Measurements from ENCODE around the gene GPR148. TPM values are rescaled to one million over a fixed set of nuclear protein-coding genes. Genes with fewer than 3 reads are reported as not detected.
"Not testable (repeated sequence)": the region's sequence is repeated elsewhere in the genome, so short reads cannot be mapped to it uniquely, and the experiment has no call there.

The GPR148 gene, protein sequence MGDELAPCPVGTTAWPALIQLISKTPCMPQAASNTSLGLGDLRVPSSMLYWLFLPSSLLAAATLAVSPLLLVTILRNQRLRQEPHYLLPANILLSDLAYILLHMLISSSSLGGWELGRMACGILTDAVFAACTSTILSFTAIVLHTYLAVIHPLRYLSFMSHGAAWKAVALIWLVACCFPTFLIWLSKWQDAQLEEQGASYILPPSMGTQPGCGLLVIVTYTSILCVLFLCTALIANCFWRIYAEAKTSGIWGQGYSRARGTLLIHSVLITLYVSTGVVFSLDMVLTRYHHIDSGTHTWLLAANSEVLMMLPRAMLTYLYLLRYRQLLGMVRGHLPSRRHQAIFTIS
- total RNA-seq (not detected), polyA plus RNA-seq (not detected)
- long read RNA-seq, donor 1: 0 reads
- long read RNA-seq, donor 2: 0 reads
- long read RNA-seq, donor 3: 0 reads
- long read RNA-seq, donor 4: 0 reads
- long read RNA-seq, donor 5: 0 reads
- long read RNA-seq, donor 6: 0 reads
- long read RNA-seq, donor 7: 0 reads
- long read RNA-seq, donor 8: 0 reads
- long read RNA-seq, donor 9: 0 reads
- long read RNA-seq, donor 10: 0 reads

- Histone ChIP-seq H3K9me3 (replicated peaks in 1 of 3) (no peaks in the 10 kb centered on the region), H3K27ac (peak within 1 kb of the TSS in 2 of 5 donors; percentile 74 to 86), H3K4me1 (replicated peaks in 1 of 2) (peaks cover 12% of the 10 kb centered on the region in 2 donors), H3K4me3 (peak within 1 kb of the TSS in 1 of 4 donors; percentile 61), H3K27me3 (no peaks in the 10 kb centered on the region), H3K36me3 (replicated peaks in 1 of 2) (no peaks in the 10 kb centered on the region)
- intact Hi-C loops (cut with DNase I): no loop called here
- WGBS, 4 donors: 74 to 100% (median 81%) methylated on average over 2 to 8 of the region's 8 CpGs
- no peak for DNase-seq
- no peak for TF ChIP-seq POLR2A (IDR thresholded peaks at IDR 0.05)
- TF ChIP-seq, protein P1, sequence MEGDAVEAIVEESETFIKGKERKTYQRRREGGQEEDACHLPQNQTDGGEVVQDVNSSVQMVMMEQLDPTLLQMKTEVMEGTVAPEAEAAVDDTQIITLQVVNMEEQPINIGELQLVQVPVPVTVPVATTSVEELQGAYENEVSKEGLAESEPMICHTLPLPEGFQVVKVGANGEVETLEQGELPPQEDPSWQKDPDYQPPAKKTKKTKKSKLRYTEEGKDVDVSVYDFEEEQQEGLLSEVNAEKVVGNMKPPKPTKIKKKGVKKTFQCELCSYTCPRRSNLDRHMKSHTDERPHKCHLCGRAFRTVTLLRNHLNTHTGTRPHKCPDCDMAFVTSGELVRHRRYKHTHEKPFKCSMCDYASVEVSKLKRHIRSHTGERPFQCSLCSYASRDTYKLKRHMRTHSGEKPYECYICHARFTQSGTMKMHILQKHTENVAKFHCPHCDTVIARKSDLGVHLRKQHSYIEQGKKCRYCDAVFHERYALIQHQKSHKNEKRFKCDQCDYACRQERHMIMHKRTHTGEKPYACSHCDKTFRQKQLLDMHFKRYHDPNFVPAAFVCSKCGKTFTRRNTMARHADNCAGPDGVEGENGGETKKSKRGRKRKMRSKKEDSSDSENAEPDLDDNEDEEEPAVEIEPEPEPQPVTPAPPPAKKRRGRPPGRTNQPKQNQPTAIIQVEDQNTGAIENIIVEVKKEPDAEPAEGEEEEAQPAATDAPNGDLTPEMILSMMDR (IDR thresholded peaks at IDR 0.05): no peak
Measured at GRCh38 chr2:130728549-130729316, at the start of gene GPR148. Gene GPR148 (plus strand): TSS chr2:130729070. CDS start chr2:130729152, 82 bp downstream.

DNA sequence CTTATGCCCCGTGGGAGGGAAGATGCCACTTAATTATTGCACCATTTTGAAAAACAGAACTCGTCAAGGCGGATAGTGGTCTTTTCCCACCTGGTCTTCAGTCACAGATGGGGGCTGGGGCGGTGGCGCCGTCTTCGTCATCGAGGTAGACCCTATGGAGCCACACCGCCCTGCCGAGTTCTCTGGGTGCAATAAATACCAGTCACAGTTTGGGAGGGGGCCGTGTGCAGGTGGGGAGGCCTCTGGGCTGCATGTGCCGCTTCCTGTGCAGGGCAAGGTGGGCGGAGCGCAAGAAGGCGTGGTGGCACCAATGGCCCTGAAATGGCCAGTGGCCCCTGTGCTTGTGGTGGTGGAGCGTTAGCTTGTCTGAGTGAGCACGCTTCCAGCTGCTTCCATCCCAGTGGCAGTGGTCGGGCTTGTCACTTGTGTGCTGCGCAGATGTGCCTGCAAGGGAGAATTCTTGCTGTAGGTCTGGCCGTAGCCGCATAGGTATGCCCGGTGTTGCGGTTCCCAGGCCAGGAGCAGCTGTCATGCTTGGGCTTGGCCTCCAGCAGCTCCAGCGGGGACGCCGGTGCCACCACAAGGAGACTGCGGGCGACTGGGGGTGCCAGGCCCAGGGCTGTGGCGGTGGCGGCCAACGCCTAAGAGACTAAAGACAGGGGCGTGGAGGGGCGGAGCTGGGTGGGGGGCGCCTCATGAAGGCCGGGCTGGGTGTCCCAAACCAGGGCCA is 36.7 kb upstream of the GPR148 start:
- H3K4me3 ChIP-seq; H3K4me1 ChIP-seq (replicated peaks in 1 of 2); DNase-seq; H3K36me3 ChIP-seq (replicated peaks in 1 of 2); H3K27ac ChIP-seq; H3K9me3 ChIP-seq (replicated peaks in 1 of 3); H3K27me3 ChIP-seq; intact Hi-C loops (cut with DNase I): not testable (repeated sequence)
- WGBS, 4 donors: 35 to 77% (median 52%) methylated on average over 1 to 22 of the region's 35 CpGs

DNA sequence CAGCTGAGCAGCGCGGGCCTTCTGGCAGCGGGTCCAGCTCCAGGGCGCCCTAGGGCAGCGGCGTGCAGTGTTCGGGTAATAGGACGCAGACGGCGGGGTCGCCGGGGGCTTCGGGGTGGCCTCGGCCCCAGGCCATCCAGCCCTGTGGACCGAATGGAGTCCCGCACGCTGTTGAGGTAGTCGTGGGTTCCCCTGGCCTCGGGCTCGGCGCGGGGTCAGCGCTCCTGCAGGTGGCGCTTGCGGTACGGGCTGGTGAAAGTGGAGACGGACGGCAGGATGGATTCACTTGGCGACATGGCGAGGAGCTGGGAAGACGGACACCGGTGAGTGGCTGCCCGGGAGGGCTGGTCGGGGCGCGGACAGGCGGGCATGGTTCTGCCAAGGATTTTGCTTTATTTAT is 35.4 kb upstream of the GPR148 start:
- DNase-seq: peak; percentile 9 to 82 (median 32)

DNA sequence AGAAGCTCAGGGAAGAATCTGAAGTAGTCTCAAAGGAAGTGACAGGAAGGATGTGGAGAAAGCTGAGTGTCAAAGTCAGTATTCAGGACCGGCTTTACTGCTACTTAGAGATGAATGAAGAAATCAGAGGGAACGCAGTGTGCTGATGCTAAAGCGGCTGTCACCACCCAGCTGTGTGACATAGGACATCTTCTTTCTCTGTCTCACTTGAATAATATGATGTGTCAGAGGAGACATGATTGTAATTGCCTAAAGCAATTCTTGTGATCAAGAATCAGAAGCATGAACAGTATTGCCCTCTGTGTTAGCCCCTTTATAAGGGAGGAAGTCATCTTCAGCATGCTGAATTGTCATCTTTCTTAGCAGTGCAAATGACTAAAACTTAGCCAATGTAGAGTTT is 25.6 kb upstream of the GPR148 start:
- H3K4me1 ChIP-seq (replicated peaks in 1 of 2); H3K27me3 ChIP-seq; H3K36me3 ChIP-seq (replicated peaks in 1 of 2); H3K4me3 ChIP-seq; DNase-seq; H3K27ac ChIP-seq; intact Hi-C loops (cut with DNase I); H3K9me3 ChIP-seq (replicated peaks in 1 of 3): not testable (repeated sequence)
- 69 to 91% (median 75%) methylated on average over 3 of the region's 3 CpGs for WGBS, 4 donors

More for the DNA sequence above, 35.4 kb upstream of the GPR148 start:
- H3K27ac ChIP-seq; H3K36me3 ChIP-seq (replicated peaks in 1 of 2); H3K4me1 ChIP-seq (replicated peaks in 1 of 2); intact Hi-C loops (cut with DNase I); H3K4me3 ChIP-seq; H3K27me3 ChIP-seq; H3K9me3 ChIP-seq (replicated peaks in 1 of 3): not testable (repeated sequence)
- WGBS, 4 donors: 4 to 40% (median 5%) methylated on average over 2 to 37 of the region's 37 CpGs; no CpG with 5 or more reads in 1 of the 4 donors

DNA sequence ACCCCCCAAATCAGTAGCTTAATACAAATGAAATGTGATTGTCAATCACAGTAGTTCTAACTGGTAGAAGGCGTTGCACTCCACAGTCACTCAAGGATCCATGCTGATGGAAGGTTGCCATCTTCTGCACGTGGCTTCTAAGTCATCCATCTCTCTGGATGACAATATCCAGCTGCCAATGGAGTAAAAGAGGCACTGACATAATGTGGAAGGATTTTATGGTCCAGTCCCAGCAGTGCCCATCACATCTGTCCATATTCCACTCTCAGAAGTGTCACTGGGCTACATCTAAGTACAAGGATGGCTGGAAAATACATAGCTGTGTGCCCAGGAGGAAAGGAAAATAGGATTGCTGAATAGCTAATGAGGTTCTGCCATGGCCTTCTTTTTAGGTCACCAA is 14.1 kb upstream of the GPR148 start:
- H3K9me3 ChIP-seq (replicated peaks in 1 of 3); H3K4me3 ChIP-seq; H3K4me1 ChIP-seq (replicated peaks in 1 of 2); H3K27ac ChIP-seq; H3K36me3 ChIP-seq (replicated peaks in 1 of 2); intact Hi-C loops (cut with DNase I); H3K27me3 ChIP-seq; DNase-seq: not testable (repeated sequence)
- no CpG with 5 or more reads among the region's 2 CpGs for WGBS, 4 donors

DNA sequence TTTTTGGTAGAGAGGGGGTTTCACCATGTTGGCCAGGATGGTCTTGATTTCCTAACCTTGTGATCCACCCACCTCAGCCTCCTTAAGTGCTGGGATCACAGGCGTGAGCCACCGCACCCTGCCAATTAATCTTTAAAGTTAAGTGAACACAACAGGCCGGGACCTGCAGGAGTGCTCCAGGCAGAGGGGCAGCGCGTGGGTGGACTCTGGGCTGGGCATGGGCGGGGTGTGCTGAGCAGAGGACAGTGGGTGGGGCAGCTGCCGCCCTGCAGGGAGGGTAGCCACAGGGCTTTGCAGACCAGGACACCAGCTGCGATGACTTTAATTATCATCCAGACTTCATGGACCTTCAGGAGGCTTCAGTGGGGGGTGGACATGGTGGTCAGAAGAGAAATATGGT is 8.8 kb upstream of the GPR148 start:
- Histone ChIP-seq H3K27me3 (no peaks in the 10 kb centered on the region), H3K36me3 (replicated peaks in 1 of 2) (no peaks in the 10 kb centered on the region), H3K27ac (no peak overlapping the region), H3K4me1 (replicated peaks in 1 of 2) (no peaks in the 10 kb centered on the region), H3K9me3 (replicated peaks in 1 of 3) (no peaks in the 10 kb centered on the region), H3K4me3 (no peak overlapping the region)
- WGBS, 4 donors: 85 to 92% (median 88%) methylated on average over 6 to 8 of the region's 8 CpGs
- DNase-seq: no peak
- TF ChIP-seq, protein P1 (IDR thresholded peaks at IDR 0.05): no peak
- TF ChIP-seq POLR2A (IDR thresholded peaks at IDR 0.05): no peak
- intact Hi-C loops (cut with DNase I): no loop called here
